Neutrophil (primary cell): ENCODE measurements around the gene NXPH4.

Experiments
- H3K27ac ChIP-seq: fragments of 200-600 bp; sonication (generic); 2 replicates; pipeline ENCODE4 v1.5.1; 2016; ENCODE audit warnings: mild to moderate bottlenecking, moderate library complexity
- H3K27me3 ChIP-seq: fragments of 200-600 bp; sonication (generic); 2 replicates; pipeline ENCODE4 v1.6.0; 2016; ENCODE audit warnings: mild to moderate bottlenecking
- H3K36me3 ChIP-seq: fragments of 200-600 bp; sonication (generic); 2 replicates; pipeline ENCODE4 v1.5.1; 2017
- H3K4me1 ChIP-seq, 2 experiments: fragments of 200-600 bp in 1 of 2; sonication (generic) in 1 of 2; 1 replicate in 1 of 2; 2 replicates in 1 of 2; pipeline versions ENCODE4 v1.5.1 to v1.6.1; 2013 to 2016; ENCODE audit warnings: low read depth in 1 of 2, low read length in 1 of 2, mild to moderate bottlenecking in 1 of 2, moderate library complexity in 1 of 2; ENCODE audit not compliant: control insufficient read depth in 1 of 2, insufficient read depth in 1 of 2
- H3K4me3 ChIP-seq, 2 experiments: fragments of 200-600 bp in 1 of 2; sonication (generic) in 1 of 2; 1 replicate in 1 of 2; 2 replicates in 1 of 2; pipeline ENCODE4 v1.5.1; 2013 to 2016; ENCODE audit warnings: low read depth in 1 of 2, low read length in 1 of 2, mild to moderate bottlenecking in 1 of 2, moderate library complexity in 1 of 2
- H3K9me3 ChIP-seq: fragments of 200-600 bp; sonication (generic); 2 replicates; pipeline ENCODE4 v1.5.1; 2016
- CTCF ChIP-seq: fragments of 200-600 bp; sonication (generic); IDR thresholded peaks from 2 replicates; pipeline ENCODE4 v1.5.1; 2016; ENCODE audit warnings: antibody characterized with exemption

The NXPH4 gene

GRCh38 chr12:57183939-57184725, 32.5 kb upstream of the NXPH4 start:
- Histone ChIP-seq H3K9me3 (no peaks in the 10 kb centered on the region), H3K4me3 (no peak overlapping the region), H3K4me1 (no peaks in the 10 kb centered on the region), H3K27ac (no peak overlapping the region), H3K36me3 (no peaks in the 10 kb centered on the region), H3K27me3 (no peaks in the 10 kb centered on the region)
- no peak for TF ChIP-seq CTCF

GRCh38 chr12:57185403-57185802, 31.2 kb upstream of the NXPH4 start:
- H3K27me3 ChIP-seq = no peaks in the 10 kb centered on the region
- no peaks in the 10 kb centered on the region for H3K36me3 ChIP-seq
- no peaks in the 10 kb centered on the region for H3K4me1 ChIP-seq
- H3K27ac ChIP-seq = no peak overlapping the region
- no peaks in the 10 kb centered on the region for H3K9me3 ChIP-seq
- no peak for TF ChIP-seq CTCF
- no peak overlapping the region for H3K4me3 ChIP-seq

GRCh38 chr12:57185906-57186508, 30.6 kb upstream of the NXPH4 start:
- H3K27me3 ChIP-seq = no peaks in the 10 kb centered on the region
- no peaks in the 10 kb centered on the region for H3K36me3 ChIP-seq
- H3K4me3 ChIP-seq = no peak overlapping the region
- H3K9me3 ChIP-seq = no peaks in the 10 kb centered on the region
- TF ChIP-seq CTCF = no peak
- no peaks in the 10 kb centered on the region for H3K4me1 ChIP-seq
- H3K27ac ChIP-seq = no peak overlapping the region

GRCh38 chr12:57187222-57188089, 29.1 kb upstream of the NXPH4 start:
- Histone ChIP-seq H3K36me3 (no peaks in the 10 kb centered on the region), H3K27me3 (no peaks in the 10 kb centered on the region), H3K4me1 (no peaks in the 10 kb centered on the region), H3K4me3 (no peak overlapping the region), H3K9me3 (no peaks in the 10 kb centered on the region), H3K27ac (no peak overlapping the region)
- no peak for TF ChIP-seq CTCF

GRCh38 chr12:57188090-57188425, 28.5 kb upstream of the NXPH4 start:
- Histone ChIP-seq H3K27ac (no peak overlapping the region), H3K9me3 (no peaks in the 10 kb centered on the region), H3K36me3 (no peaks in the 10 kb centered on the region), H3K4me3 (no peak overlapping the region), H3K27me3 (no peaks in the 10 kb centered on the region), H3K4me1 (no peaks in the 10 kb centered on the region)
- TF ChIP-seq CTCF = no peak
